ENCODE data around the gene GTPBP8. TPM values are rescaled to one million over a fixed set of nuclear protein-coding genes. Genes with fewer than 3 reads are reported as not detected.
"Not testable (repeated sequence)": the region's sequence is repeated elsewhere in the genome, so short reads cannot be mapped to it uniquely, and the experiment has no call there.

Gene GTPBP8
- polyA plus RNA-seq, 1 donor (not counting 4 experiments of a cell fraction or from before 2014, with no cell fraction given): 16.9 TPM

DNA sequence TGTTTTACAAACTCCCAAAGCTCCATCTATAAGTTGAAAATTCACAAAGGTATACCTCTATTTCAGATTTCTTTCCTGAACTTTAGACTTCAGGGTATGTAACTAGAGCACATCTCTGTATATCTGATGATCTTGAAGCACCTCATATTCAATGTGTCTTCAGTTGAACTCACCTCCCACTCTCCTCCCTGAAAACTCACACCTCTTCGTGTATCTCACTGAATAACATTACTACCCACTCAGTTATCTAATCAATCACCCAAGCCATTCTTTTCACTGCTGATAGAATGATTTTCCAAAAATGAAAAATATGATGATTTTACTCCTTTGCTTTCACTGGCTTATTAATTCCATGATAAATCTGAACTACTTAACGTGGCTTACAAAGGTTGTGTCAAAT lies 52.9 kb downstream of the GTPBP8 start:
- H2AFZ ChIP-seq (ENCODE audit: control insufficient read depth, low read length): no peak overlapping the region
- no peaks in the 10 kb centered on the region for H3K9me3 ChIP-seq (ENCODE audit: control insufficient read depth, low read depth, low read length)
- DNase-seq (ENCODE audit: low read depth, low spot score) (no peak), FAIRE-seq (no peak)
- TF ChIP-seq, protein P1, sequence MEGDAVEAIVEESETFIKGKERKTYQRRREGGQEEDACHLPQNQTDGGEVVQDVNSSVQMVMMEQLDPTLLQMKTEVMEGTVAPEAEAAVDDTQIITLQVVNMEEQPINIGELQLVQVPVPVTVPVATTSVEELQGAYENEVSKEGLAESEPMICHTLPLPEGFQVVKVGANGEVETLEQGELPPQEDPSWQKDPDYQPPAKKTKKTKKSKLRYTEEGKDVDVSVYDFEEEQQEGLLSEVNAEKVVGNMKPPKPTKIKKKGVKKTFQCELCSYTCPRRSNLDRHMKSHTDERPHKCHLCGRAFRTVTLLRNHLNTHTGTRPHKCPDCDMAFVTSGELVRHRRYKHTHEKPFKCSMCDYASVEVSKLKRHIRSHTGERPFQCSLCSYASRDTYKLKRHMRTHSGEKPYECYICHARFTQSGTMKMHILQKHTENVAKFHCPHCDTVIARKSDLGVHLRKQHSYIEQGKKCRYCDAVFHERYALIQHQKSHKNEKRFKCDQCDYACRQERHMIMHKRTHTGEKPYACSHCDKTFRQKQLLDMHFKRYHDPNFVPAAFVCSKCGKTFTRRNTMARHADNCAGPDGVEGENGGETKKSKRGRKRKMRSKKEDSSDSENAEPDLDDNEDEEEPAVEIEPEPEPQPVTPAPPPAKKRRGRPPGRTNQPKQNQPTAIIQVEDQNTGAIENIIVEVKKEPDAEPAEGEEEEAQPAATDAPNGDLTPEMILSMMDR (optimal IDR thresholded peaks at IDR 0.05 in 1 of 3, IDR thresholded peaks at IDR 0.05 in 1 of 3, conservative IDR thresholded peaks at IDR 0.05 in 1 of 3; ENCODE audit: extremely low read depth in 1 of 3, insufficient read depth in 2 of 3, low read length in 3 of 3): no peak
- no peak for TF ChIP-seq EZH2 (IDR thresholded peaks at IDR 0.05; ENCODE audit: low read length)
- no peaks in the 10 kb centered on the region for H3K27me3 ChIP-seq (ENCODE audit: control insufficient read depth, extremely low read depth, insufficient read depth, low read length)
- H4K20me1 ChIP-seq (ENCODE audit: control insufficient read depth, extremely low read depth, insufficient read depth, low read length): no peaks in the 10 kb centered on the region
- no peak overlapping the region for H3K4me2 ChIP-seq (ENCODE audit: control insufficient read depth, extremely low read depth, insufficient read depth, low read depth, low read length)
- dilution Hi-C loops (cut with MboI; ENCODE audit: extremely low pct_ligation_motif_present, low sequenced_read_pairs): no loop called here
- no peaks in the 10 kb centered on the region for H3K79me2 ChIP-seq (ENCODE audit: control insufficient read depth, insufficient read depth, low read length)
- H3K9ac ChIP-seq (ENCODE audit: control insufficient read depth, extremely low read depth, insufficient read depth, low read length): no peak overlapping the region
- no peaks in the 10 kb centered on the region for H3K36me3 ChIP-seq (ENCODE audit: control insufficient read depth in 2 of 2, extremely low read depth in 1 of 2, insufficient read depth in 2 of 2, low read length in 2 of 2)
- no peak overlapping the region for H3K4me3 ChIP-seq (ENCODE audit: control insufficient read depth in 2 of 3, extremely low read depth in 1 of 3, insufficient read depth in 2 of 3, low read depth in 1 of 3, low read length in 3 of 3)
- H3K9me1 ChIP-seq (ENCODE audit: control insufficient read depth, extremely low read depth, insufficient read depth, low read length): no peaks in the 10 kb centered on the region
- H3K27ac ChIP-seq (ENCODE audit: control insufficient read depth, insufficient read depth, low read length): no peak overlapping the region
- no peaks in the 10 kb centered on the region for H3K4me1 ChIP-seq (ENCODE audit: control insufficient read depth, extremely low read depth, insufficient read depth, low read length)

DNA sequence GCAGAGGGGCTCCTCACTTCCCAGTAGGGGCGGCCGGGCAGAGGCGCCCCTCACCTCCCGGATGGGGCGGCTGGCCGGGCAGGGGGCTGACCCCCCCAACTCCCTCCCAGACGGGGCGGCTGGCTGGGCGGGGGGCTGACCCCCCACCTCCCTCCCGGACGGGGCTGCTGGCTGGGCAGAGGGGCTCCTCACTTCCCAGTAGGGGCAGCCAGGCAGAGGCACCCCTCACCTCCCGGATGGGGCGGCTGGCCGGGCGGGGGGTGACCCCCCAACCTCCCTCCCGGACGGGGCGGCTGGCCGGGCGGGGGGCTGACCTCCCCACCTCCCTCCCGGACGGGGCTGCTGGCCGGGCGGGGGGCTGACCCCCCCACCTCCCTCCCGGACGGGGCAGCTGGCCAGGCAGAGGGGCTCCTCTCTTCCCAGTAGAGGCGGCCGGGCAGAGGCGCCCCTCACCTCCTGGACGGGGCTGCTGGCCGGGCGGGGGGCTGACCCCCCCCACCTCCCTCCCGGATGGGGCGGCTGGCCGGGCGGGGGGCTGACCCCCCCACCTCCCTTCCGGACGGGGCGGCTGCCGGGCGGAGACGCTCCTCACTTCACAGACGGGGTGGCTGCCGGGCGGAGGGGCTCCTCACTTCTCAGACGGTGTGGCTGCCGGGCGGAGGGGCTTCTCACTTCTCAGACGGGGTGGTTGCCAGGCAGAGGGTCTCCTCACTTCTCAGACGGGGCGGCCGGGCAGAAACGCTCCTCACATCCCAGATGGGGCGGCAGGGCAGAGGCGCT lies 55.6 kb downstream of the GTPBP8 start:
- H4K20me1 ChIP-seq (ENCODE audit: control insufficient read depth, extremely low read depth, insufficient read depth, low read length); FAIRE-seq; H3K79me2 ChIP-seq (ENCODE audit: control insufficient read depth, insufficient read depth, low read length); H3K9me1 ChIP-seq (ENCODE audit: control insufficient read depth, extremely low read depth, insufficient read depth, low read length); H3K4me1 ChIP-seq (ENCODE audit: control insufficient read depth, extremely low read depth, insufficient read depth, low read length); H3K4me2 ChIP-seq (ENCODE audit: control insufficient read depth, extremely low read depth, insufficient read depth, low read depth, low read length); H3K9me3 ChIP-seq (ENCODE audit: control insufficient read depth, low read depth, low read length); H3K9ac ChIP-seq (ENCODE audit: control insufficient read depth, extremely low read depth, insufficient read depth, low read length); DNase-seq (ENCODE audit: low read depth, low spot score); H3K36me3 ChIP-seq (ENCODE audit: control insufficient read depth in 2 of 2, extremely low read depth in 1 of 2, insufficient read depth in 2 of 2, low read length in 2 of 2); H3K4me3 ChIP-seq (ENCODE audit: control insufficient read depth in 2 of 3, extremely low read depth in 1 of 3, insufficient read depth in 2 of 3, low read depth in 1 of 3, low read length in 3 of 3); dilution Hi-C loops (cut with MboI; ENCODE audit: extremely low pct_ligation_motif_present, low sequenced_read_pairs); H3K27ac ChIP-seq (ENCODE audit: control insufficient read depth, insufficient read depth, low read length); H2AFZ ChIP-seq (ENCODE audit: control insufficient read depth, low read length); H3K27me3 ChIP-seq (ENCODE audit: control insufficient read depth, extremely low read depth, insufficient read depth, low read length): not testable (repeated sequence)

GRCh38 chr3:113051302-113051711 lies 60.5 kb downstream of the GTPBP8 start:
- Histone ChIP-seq H3K79me2 (ENCODE audit: control insufficient read depth, insufficient read depth, low read length) (no peaks in the 10 kb centered on the region), H3K9me3 (ENCODE audit: control insufficient read depth, low read depth, low read length) (no peaks in the 10 kb centered on the region), H3K4me1 (ENCODE audit: control insufficient read depth, extremely low read depth, insufficient read depth, low read length) (peaks cover 16% of the 10 kb centered on the region), H2AFZ (ENCODE audit: control insufficient read depth, low read length) (peak overlapping the region; percentile 51), H3K4me2 (ENCODE audit: control insufficient read depth, extremely low read depth, insufficient read depth, low read depth, low read length) (peak overlapping the region; percentile 36), H3K9me1 (ENCODE audit: control insufficient read depth, extremely low read depth, insufficient read depth, low read length) (no peaks in the 10 kb centered on the region), H3K27me3 (ENCODE audit: control insufficient read depth, extremely low read depth, insufficient read depth, low read length) (no peaks in the 10 kb centered on the region), H3K36me3 (ENCODE audit: control insufficient read depth in 2 of 2, extremely low read depth in 1 of 2, insufficient read depth in 2 of 2, low read length in 2 of 2) (no peaks in the 10 kb centered on the region), H4K20me1 (ENCODE audit: control insufficient read depth, extremely low read depth, insufficient read depth, low read length) (no peaks in the 10 kb centered on the region), H3K27ac (ENCODE audit: control insufficient read depth, insufficient read depth, low read length) (no peak overlapping the region), H3K4me3 (ENCODE audit: control insufficient read depth in 2 of 3, extremely low read depth in 1 of 3, insufficient read depth in 2 of 3, low read depth in 1 of 3, low read length in 3 of 3) (no peak overlapping the region), H3K9ac (ENCODE audit: control insufficient read depth, extremely low read depth, insufficient read depth, low read length) (no peak overlapping the region)
- peak; percentile 30 for DNase-seq (ENCODE audit: low read depth, low spot score)
- dilution Hi-C loops (cut with MboI; ENCODE audit: extremely low pct_ligation_motif_present, low sequenced_read_pairs): no loop called here
- TF ChIP-seq, protein P1 (optimal IDR thresholded peaks at IDR 0.05 in 1 of 3, IDR thresholded peaks at IDR 0.05 in 1 of 3, conservative IDR thresholded peaks at IDR 0.05 in 1 of 3; ENCODE audit: extremely low read depth in 1 of 3, insufficient read depth in 2 of 3, low read length in 3 of 3): peak; percentile 80 to 89 (median 81)
- no peak for TF ChIP-seq EZH2 (IDR thresholded peaks at IDR 0.05; ENCODE audit: low read length)
- peak; percentile 99 for FAIRE-seq

Measured in keratinocyte (primary cell).